ENCODE data around the gene BET1.

- TF ChIP-seq PHF8 (IDR thresholded peaks at IDR 0.05; ENCODE audit: borderline replicate concordance, low read depth) (no peak), KDM5A (IDR thresholded peaks at IDR 0.05) (no peak), POLR2A (IDR thresholded peaks at IDR 0.05; ENCODE audit: low read length) (no peak), RNF2 (IDR thresholded peaks at IDR 0.05; ENCODE audit: borderline replicate concordance, low read depth) (no peak), BHLHE40 (IDR thresholded peaks at IDR 0.05; ENCODE audit: low read depth, low read length) (no peak)
- TF ChIP-seq, protein P1, sequence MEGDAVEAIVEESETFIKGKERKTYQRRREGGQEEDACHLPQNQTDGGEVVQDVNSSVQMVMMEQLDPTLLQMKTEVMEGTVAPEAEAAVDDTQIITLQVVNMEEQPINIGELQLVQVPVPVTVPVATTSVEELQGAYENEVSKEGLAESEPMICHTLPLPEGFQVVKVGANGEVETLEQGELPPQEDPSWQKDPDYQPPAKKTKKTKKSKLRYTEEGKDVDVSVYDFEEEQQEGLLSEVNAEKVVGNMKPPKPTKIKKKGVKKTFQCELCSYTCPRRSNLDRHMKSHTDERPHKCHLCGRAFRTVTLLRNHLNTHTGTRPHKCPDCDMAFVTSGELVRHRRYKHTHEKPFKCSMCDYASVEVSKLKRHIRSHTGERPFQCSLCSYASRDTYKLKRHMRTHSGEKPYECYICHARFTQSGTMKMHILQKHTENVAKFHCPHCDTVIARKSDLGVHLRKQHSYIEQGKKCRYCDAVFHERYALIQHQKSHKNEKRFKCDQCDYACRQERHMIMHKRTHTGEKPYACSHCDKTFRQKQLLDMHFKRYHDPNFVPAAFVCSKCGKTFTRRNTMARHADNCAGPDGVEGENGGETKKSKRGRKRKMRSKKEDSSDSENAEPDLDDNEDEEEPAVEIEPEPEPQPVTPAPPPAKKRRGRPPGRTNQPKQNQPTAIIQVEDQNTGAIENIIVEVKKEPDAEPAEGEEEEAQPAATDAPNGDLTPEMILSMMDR (IDR thresholded peaks at IDR 0.05): no peak
- TF ChIP-seq, protein P2, sequence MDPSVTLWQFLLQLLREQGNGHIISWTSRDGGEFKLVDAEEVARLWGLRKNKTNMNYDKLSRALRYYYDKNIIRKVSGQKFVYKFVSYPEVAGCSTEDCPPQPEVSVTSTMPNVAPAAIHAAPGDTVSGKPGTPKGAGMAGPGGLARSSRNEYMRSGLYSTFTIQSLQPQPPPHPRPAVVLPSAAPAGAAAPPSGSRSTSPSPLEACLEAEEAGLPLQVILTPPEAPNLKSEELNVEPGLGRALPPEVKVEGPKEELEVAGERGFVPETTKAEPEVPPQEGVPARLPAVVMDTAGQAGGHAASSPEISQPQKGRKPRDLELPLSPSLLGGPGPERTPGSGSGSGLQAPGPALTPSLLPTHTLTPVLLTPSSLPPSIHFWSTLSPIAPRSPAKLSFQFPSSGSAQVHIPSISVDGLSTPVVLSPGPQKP (IDR thresholded peaks at IDR 0.05; ENCODE audit: low read depth, low read length): no peak
These were observed 37.4 kb upstream of the BET1 start for GRCh38 chr7:94041529-94041928.

Data from A549 (cell line).